GM21515 (cell line): ENCODE results near the gene ZBTB21.
"Not testable (repeated sequence)": the region's sequence is repeated elsewhere in the genome, so short reads cannot be mapped to it uniquely, and the experiment has no call there.

Source experiments
- ATAC-seq: cut with Tn5 transposase; IDR thresholded peaks from one replicate; pipeline ENCODE4 v1.9.1; 2021; ENCODE audit not compliant: unreplicated experiment

The ZBTB21 gene

DNA sequence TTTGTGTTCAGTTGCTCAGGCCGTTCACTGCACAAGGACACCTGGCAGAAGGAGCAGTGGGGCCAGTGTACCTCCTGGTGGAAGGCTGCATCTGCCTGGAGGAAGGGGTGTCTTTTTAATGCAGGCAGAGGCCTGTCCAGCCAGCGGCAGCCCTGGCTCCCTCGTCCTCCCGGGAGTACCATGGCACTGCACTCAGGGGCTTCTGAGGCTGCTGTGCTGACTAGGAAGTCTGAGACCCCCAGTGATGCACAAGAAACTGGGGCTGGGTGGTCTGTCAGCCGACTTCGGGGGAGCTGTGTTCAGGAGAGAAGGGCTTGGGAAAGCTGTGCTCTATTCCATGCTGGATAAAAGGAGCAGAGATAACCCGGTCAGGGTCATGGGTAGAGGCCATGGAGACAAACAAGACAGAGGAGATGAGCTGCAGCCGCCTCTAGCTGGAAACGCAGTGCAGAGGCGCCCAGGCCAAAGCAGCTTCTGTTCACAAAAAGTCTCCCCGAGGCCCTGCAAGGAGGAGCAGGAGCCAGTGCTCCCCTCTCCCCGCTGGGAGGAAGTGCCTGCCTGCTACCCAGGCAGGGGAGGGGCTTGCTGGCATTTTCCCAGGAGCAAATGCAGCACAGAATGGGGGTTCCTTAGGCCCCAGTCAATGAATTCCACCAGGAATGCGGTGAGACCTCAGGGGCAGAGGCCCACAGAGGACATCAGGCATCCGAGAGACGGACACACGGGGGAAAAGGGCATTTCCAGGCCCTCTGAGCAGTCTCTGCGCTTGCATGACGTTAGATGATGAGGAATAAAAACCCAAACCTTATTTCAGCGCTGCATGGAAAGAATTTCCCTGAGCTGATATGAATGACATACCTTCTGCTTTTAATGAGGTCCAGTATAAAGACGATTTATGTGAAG lies 39.2 kb downstream of the ZBTB21 start:
- no peak for ATAC-seq

DNA sequence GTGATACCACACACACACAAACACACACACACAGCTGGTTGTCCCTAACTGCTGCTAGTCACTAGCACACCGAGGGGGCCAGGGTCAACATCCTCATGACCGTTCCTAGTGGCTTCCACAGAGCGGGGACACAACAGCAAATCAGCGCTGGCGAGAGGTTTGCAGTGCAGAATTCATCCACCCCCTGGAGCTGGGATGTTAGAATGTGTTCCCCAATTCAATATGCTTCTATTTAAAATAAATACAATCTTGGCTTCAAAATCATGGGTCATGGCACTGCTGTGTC lies 40.1 kb downstream of the ZBTB21 start:
- ATAC-seq, result no peak

DNA sequence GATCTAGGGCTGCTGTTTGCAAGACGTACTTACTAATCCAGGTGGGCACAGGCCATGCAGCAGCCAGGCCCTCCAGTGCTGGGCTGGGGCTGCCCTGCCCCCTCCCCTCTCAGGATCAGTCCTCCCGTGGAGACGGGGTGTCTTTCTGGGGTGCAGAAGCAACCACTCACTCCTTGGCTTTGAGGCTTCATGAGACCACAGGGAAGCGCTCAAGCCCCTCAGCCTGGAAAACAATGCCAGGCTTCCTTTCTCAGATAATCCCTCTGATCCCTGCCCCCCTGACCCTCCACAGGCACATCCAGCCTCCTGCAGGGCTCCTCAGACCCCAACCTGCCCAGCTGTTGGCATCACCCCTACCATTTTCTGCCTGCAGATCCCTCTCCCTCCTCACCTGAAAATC lies 42.5 kb downstream of the ZBTB21 start:
- no peak for ATAC-seq

DNA sequence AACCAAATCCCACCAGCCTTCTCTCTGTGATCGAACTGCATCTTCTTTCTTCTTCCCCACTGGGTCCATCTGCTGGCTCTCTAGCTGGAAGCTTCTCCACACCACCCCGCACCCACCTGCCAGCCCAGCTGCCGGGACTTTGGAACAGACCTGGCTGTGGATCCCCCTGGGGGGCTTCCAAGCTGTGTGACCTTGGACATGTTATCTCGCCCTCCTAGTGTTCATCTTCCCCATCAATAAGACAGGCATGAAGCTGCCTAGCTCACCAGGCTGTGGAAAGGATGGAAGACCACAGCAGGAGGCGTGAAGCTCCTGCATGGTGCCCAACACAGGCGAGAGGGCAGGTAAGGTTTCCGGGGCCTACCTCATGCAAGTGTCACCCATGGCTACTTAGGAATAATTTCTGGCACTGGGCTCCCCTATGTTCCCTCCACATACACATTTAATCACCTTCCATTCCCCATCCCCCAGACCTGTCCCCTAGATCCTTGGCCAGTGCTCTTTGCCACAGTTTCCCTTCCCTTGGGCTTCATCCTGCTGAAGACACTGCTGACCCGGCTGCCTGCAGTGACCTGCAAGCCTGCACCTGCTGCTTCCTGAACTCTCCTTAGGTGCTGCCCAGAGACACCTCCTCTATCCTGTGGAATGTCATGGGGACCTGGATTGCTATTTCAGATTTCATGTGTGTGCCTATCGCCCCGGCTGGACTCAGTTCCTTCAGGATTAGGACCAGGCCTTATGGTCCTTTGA lies 43.1 kb downstream of the ZBTB21 start:
- ATAC-seq, result no peak

DNA sequence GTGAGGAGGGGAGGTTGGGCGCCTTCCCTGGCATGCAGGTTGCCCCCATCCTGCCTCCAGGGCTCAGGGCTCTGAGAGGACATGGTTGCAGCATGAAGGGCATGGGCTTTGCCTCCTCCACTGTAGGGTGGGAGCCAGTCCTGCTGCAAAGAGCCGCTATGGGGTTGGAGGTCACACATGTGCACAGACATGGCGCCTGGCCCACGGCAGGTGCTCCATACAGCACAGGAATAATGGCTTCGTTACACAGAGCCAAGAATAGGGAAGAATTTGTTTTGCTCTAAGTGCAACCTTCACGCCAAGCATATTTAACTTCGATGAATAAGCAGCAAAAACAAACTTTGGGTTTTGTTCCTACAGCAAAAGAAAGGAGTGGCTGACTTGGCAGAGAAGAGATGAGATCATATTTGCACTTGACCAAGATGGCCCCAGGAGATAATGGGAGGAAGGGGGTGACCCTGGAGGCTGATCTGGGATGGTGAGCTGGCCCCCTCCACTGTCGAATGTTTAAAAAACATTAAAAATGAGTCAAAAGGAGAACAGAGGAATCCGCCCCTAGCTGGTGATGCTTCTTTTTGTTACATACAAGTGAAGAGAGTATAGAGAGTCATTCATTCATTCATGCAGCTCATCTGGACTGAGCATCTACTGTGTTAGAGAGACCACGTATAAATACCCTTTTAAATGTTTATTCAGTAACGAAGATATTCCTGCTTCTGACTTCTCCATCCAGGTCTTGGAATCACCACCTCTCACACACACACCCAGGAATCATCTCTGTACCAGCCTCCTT lies 43.9 kb downstream of the ZBTB21 start:
- no peak for ATAC-seq

DNA sequence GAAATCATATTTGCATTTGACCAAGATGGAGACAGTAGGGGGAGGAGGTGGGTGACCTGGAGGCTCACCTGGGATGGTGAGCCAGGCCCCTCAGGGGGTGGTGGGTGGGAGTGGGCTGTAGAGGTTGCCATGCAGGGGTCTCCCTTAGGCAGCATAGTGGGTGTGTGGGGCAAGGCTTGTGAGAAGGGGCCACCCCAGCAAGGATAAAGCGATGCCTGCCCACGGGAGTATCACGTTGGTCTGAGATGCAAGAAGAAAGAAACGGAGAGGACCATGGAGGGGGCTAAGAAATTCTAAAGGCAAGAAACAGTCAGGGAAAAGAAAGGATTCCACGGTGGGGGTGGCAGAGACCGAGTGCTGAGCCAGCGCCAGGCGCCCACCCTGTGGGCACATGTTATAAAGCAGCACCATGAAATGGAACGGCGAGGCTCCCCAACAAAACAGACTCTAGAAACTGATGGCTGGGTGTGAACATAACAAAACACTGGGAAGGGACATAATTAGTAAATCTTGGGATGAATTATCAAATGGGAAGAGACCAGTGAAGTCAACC lies 44.6 kb downstream of the ZBTB21 start:
- ATAC-seq, result no peak

DNA sequence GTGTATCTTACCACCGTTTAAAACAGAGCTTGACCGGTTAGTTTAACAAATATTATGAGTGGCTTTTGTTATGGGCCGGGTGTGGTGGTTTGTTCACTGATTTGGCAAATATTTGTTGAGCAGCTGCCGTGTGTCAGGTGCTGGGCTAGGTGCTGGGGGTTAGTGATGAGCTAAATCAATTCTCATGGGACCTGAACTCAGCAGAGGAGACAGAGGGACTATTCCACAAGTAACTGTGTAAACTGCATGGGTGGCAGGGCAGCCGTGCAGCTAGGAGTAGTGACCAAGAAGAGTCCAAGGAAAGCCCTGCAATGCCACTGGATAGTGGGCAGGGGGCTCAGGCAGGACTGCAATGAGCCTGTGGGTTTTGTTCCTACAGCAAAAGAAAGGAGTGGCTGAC lies 45.1 kb downstream of the ZBTB21 start:
- no peak for ATAC-seq

DNA sequence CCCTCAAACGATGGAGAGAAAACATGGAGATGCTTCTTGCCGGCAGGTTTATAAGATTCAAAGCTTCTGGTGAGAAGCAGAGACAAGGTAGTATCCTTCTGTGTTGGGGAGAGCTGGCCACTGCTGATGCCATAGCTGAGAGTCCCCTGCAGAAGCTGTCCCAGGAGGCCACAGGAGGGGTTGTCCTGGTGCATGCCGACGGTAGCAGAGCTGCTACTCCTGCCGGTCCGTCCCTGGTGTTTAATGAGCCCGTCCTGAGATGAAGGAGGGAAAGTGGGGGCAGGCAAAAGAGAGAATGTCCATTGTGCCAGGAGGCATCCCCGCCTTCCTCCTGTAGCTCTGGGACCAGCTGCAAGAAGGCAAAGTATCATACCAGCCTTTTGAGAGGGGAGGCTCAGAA lies 46.0 kb downstream of the ZBTB21 start:
- ATAC-seq, result no peak

DNA sequence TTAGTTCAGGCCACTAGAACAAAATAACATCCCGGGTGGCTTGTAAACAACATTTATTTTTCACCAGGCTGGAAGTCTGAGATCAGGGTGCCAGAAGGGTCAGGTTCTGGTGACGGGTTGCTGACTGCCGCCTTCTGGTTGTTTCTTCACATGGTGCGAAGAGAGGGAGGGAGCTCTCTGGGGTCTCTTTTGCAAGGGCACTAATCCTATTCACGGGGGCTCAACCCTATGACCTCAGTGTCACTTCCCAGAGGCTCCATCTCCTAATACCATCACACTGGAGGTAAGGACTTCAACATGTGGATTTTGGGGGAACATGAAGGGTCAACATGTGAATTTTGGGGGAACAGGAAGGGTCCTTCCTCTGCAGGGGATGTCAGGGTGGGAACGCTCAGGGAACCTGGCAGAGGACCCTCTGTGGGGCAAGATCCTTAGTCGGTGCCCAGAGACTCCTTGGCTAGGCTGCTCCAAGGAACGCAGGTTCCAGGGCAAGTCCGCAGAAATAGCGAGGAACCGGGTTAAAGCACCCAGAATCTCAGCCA lies 47.7 kb downstream of the ZBTB21 start:
- ATAC-seq, result no peak

DNA sequence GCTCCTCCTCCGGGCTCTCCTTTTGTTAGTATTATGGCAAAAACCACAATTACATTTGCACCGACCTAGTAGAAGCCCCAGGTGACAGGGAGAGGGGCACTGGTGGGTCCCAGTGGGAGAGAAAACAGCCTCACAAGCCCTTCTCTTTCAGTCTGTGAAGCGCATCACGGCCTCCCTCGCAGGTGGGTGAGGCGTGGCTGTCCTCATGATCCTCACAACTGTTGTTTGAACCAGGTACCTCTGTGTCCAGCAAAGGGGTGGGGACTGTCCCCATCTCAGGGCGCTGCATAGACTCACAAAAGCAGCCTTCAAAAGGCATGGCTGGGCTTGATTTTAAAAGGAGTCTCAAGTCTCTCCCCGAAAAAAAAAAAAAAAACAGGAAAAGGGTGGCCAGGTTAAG lies 48.4 kb downstream of the ZBTB21 start:
- no peak for ATAC-seq

DNA sequence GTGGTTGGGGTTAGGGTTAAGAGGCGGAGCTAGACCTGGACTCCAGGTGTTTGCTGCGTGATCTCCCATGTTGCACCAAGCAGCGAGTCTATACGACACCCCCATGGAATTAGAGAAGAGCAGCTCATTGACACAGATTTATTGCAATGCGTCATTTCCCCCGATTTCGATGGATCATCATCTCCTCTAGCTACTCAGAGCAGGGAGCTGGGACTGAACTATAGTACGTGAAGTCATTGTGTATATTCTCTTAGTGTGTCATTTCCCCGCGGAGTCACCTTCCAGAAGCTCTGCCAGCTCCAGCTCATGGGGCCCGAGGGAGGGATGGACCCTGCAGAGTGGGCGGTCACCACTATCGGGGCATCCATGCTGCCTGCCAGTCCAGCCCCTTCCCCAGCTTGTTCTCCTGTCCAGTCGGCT lies 48.9 kb downstream of the ZBTB21 start:
- ATAC-seq, result no peak

DNA sequence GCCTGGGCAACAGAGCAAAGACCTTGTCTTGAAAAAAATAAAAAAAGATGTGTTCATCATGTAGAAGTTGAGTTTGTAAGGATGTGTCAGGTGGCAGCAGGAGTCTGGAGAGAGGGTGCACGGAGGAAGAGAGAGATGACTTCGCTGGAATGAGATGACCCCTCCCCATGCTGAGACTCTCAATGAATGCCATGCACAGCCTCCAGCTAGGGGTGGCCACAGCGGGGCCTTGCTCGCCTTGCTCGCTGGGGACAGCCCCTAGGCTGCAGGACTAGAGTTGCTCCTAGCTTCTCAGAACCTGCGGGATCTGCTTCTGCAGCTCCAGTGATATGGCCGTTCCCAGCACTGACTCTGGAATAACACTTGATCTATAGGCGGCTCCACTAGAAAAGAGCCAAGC lies 49.8 kb downstream of the ZBTB21 start:
- ATAC-seq, result no peak

DNA sequence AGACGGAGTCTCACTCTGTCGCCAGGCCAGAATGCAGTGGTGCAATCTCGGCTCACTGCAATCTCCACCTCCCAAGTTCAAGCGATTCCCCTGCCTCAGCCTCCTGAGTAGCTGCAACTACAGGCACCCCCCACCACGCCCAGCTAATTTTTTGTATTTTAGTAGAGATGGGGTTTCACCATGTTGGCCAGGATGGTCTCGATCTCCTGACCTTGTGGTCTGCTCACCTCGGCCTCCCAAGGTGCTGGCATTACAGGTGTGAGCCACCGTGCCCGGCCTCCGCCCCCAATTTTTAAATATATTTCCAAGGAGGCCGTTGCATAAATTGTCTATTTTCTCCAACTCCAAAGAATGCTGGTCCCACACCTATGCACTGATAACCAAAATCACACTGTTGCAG lies 50.5 kb downstream of the ZBTB21 start:
- ATAC-seq, result not testable (repeated sequence)

DNA sequence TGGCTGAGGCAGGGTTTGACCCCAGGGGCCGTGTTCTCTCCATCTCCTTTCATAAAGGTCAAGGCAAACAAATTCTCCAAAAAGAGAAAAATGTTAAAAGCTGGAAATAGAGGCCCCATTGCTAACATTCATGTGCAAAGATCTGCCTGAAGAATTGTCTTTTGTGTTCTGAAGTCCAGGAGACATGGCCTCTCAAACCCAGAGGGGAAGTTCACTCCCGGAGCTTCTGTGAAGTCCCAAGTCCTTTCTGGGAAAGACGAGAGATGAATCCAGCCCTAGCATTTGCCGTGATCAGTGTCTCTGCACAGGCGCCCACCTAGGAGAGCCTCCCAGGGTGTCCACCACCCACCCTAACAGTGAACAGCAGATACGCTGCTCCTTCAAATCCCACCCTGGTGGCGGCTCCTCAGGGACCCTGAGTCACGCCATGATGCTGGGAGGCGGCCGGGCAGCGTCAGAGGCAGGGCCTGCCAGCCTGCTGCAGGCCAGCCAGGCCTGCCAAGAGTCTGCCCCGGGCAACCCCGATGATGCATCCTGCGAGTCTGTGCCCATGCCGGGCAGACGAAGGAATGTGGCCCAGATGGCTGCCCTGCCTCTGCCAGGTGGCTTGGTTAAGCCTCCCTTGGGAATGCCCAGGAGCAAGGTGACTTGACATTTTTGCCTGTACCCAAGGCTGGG lies 51.1 kb downstream of the ZBTB21 start:
- no peak for ATAC-seq

DNA sequence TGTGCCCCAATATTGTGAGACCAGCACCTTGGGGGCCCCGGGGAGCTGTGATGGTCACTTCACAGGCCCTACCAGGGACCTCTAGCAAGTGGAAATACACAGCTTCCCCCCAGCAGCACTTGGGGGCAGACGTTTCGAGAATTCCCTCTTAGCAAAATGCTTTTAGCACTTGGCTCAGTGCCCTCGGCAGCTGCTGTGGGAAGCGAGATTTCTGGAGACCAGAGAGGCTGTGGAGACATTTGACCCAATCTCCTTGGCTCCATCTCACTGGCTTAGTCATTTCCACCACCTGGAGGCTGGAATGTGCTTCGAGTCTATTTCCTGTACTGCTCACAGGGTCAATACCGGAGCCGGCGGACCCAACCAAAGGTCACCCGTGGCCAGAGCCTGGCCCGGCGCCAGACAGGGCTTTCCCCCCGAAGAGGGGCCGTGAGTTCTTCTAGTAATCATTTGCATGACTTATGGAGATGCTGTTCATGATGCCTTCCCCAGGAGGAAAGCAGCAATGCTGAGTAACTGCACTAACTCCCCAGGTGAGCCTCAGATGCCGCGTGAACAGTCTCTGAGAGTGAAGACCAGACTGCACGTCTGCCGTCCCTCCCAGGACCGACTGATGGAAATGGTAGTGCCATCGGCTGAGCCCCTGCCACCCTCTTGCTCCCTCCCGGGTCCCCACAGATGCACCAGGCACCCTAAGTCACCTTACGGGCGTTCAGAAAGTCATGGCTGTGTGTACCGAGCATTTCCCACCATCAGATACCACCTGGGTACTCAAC lies 52.0 kb downstream of the ZBTB21 start:
- ATAC-seq, result no peak

DNA sequence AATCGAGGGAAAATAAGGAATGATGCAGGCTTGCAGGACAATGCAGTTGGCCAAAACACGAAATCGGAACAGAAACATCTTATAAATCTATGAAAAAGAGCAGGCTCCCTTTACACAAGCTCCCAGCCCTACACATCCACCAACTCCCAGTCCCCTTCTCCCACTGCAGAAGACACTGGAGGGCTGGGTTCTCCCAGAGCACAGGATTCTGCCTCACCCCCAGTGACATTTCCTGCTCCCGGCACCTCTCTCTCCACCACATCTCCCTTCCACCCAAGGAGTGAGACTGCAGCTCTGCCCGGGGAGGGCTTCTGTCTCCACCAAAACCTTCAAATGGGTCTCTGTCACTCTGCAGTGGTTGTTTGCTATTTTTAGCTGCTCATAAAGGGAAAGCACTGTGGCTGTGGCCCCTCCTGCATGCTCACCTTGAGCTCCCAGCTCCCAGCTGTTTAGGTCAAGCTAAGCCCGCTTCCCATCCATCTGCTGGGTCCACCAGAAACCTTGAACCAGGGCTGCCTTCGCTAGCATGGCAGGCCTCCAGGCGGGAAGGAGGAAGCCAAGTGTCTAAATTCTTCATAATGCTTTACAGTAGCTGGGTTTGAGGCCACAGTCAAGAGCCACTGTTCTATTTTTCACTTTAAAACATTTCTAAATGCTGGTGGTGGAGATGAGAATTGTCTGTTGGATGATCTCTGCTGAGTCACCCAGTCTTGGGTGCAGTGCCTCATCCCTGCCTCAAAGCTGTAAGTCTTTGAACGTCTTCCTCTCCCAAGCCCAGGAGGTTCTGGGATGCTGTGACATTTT lies 53.0 kb downstream of the ZBTB21 start:
- no peak for ATAC-seq

DNA sequence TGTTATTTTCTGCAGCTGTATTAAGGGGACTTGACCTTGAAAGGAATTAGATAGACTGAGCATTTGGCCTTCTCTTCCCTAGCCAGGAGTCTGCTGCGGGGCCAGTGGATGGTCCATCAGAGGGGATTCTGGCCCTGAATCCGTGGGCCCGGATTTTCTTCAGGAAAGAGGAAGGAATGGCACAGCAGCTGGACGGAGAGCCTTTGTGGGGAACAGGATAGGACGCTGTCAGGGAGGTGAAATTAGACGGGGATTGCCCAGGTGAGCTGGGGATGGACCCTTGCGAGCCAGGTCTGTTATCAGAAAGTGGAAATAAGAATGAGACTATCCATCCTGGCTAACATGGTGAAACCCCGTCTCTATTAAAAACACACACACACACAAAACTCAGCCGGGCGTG lies 54.6 kb downstream of the ZBTB21 start:
- no peak for ATAC-seq

DNA sequence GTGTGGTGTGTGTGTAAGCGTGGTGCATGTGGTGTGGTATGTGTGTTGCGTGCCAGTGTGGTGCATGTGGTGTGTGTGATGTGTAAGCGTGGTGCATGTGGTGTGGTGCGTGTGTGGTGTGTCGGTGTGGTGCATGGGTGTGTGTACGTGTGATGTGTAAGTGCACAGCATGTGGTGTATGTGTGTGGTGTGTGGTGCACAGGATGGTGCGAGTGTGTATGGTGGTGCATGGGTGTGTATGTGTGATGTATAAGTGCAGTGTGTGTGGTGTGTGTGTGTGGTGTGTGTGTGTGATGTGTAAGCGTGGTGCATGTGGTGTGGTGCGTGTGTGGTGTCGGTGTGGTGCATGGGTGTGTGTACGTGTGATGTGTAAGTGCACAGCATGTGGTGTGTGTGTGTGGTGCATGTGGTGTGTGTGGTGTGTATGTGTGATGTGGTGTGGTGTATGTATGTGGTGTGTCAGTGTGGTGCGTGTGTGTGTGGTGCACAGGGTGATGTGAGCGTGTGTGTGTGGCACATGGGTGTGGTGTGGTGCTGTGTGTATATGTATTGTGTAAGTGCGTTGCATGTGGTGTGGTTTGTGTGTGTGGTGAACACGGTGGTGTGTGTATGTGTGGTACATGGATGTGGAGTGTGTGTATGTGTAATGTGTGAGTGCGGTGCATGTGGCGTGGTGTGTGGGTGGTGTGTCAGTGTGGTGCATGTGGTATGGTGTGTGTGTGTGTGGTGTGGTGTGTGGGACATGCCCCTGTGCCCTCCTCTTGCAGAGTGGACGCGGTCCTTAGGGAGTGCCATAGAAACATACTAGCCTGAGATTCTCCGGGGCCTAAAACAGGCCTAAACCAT lies 55.3 kb downstream of the ZBTB21 start:
- ATAC-seq, result no peak
